Measurements from ENCODE around the gene PADI1.

- TF ChIP-seq CTCF (IDR thresholded peaks at IDR 0.05) (no peak), RNF2 (IDR thresholded peaks at IDR 0.05; ENCODE audit: borderline replicate concordance, low read depth) (no peak), EP300 (IDR thresholded peaks at IDR 0.05) (no peak), JUN (IDR thresholded peaks at IDR 0.05) (no peak), MAX (IDR thresholded peaks at IDR 0.05) (no peak), POLR2A (IDR thresholded peaks at IDR 0.05; ENCODE audit: low read length) (no peak), PBX3 (IDR thresholded peaks at IDR 0.05) (no peak), MYC (IDR thresholded peaks at IDR 0.05; ENCODE audit: borderline replicate concordance, low read length) (no peak), RCOR1 (IDR thresholded peaks at IDR 0.05; ENCODE audit: low read depth, low read length) (no peak)
Observed at GRCh38 chr1:17214876-17215544, 10.1 kb downstream of the PADI1 start.
